ENCODE results near the gene PRSS50. TPM values are rescaled to one million over a fixed set of nuclear protein-coding genes. Genes with fewer than 3 reads are reported as not detected.

Gene PRSS50
- total RNA-seq, 2 donors from 2014 or later: 2.6 to 3.1 TPM

DNA sequence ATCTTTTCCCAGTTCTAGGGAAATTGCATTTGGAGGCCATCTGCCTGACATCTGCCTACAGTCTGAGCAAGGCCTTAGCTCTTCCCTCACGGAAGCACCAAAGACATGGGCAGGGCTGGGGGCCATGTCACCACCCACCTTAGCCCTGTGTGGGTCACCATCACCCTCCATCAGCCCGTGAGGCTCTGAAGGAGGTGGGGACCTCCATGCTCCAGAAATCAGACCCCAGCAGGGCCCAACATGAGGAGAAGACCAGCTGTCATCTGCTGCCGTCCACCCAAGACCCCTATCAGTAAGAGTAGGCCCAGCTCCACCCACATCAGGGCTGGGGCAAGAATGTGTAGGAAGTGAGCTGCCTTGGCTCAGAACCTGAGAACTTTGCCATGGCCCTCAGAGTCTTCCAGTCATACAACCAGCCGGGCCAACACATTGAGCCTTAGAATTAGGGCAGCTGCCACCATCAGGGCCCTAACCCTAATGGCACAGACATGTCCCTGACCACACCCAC lies 14.6 kb downstream of the PRSS50 start:
- no peak for DNase-seq
- TF ChIP-seq, protein P1, sequence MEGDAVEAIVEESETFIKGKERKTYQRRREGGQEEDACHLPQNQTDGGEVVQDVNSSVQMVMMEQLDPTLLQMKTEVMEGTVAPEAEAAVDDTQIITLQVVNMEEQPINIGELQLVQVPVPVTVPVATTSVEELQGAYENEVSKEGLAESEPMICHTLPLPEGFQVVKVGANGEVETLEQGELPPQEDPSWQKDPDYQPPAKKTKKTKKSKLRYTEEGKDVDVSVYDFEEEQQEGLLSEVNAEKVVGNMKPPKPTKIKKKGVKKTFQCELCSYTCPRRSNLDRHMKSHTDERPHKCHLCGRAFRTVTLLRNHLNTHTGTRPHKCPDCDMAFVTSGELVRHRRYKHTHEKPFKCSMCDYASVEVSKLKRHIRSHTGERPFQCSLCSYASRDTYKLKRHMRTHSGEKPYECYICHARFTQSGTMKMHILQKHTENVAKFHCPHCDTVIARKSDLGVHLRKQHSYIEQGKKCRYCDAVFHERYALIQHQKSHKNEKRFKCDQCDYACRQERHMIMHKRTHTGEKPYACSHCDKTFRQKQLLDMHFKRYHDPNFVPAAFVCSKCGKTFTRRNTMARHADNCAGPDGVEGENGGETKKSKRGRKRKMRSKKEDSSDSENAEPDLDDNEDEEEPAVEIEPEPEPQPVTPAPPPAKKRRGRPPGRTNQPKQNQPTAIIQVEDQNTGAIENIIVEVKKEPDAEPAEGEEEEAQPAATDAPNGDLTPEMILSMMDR (IDR thresholded peaks at IDR 0.05): no peak
- no peak for TF ChIP-seq POLR2A (IDR thresholded peaks at IDR 0.05)
- Histone ChIP-seq H3K4me1 (peaks cover 12% of the 10 kb centered on the region), H3K27ac (no peak overlapping the region), H3K36me3 (replicated peaks in 1 of 2; ENCODE audit: insufficient read depth in 1 of 2, low read depth in 2 of 2) (no peaks in the 10 kb centered on the region), H3K9me3 (no peaks in the 10 kb centered on the region), H3K4me3 (no peak overlapping the region), H3K27me3 (no peaks in the 10 kb centered on the region)
- intact Hi-C loops (cut with DNase I): loop anchor here (5.0 kb wide), 1 partner anchor 294 kb away; no protein-coding TSS in a partner anchor
- no peak for ATAC-seq
- 50 to 78% methylated on average over 2 to 4 of the region's 4 CpGs for WGBS, 2 donors

DNA sequence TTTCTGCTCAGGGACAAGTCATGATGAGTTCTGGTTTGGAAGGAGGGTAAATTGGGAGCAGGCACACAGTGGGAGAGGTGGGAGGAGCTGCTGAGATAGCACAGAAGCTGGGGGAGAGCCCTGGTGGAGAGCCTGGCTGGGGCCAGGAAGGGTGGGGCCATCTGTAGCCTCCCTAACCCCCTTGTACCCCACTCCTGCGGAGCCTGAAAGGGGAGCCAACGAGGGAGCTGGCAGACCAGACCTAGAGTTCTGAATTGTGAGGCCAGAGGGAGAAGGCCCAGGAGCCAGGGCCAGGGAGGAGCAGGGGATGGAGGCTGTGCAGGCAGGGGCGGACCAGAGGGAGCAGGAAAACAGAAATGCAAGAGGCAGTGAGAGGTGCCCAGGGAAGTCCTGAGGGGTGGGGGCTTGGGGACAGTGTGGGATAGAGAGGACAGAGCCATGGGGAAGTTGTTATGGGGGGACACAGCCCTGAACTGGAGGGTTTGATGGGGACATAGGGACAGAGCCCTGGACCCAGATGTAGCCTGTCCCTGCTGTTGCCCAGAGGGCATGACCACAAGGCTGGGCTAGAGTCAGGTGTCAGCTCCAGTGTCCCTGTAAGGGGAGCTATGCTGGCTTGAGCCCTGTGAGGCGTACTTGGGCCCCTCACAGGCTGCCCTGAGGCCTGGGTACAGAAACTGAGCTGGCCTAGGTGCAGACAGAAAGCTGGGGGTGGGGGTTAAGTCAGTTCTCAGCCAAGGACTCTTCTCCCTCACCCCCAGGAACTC lies 15.2 kb downstream of the PRSS50 start:
- no peak for TF ChIP-seq POLR2A (IDR thresholded peaks at IDR 0.05)
- intact Hi-C loops (cut with DNase I): loop anchor here (5.0 kb wide), 1 partner anchor 295 kb away; no protein-coding TSS in a partner anchor
- DNase-seq (no peak), ATAC-seq (no peak)
- no peak overlapping the region for H3K4me3 ChIP-seq
- no peak overlapping the region for H3K27ac ChIP-seq
- no peaks in the 10 kb centered on the region for H3K27me3 ChIP-seq
- WGBS, 2 donors: 65 to 86% methylated on average over 4 of the region's 4 CpGs
- H3K36me3 ChIP-seq (replicated peaks in 1 of 2; ENCODE audit: insufficient read depth in 1 of 2, low read depth in 2 of 2): no peaks in the 10 kb centered on the region
- no peaks in the 10 kb centered on the region for H3K9me3 ChIP-seq
- peaks cover 12% of the 10 kb centered on the region for H3K4me1 ChIP-seq

DNA sequence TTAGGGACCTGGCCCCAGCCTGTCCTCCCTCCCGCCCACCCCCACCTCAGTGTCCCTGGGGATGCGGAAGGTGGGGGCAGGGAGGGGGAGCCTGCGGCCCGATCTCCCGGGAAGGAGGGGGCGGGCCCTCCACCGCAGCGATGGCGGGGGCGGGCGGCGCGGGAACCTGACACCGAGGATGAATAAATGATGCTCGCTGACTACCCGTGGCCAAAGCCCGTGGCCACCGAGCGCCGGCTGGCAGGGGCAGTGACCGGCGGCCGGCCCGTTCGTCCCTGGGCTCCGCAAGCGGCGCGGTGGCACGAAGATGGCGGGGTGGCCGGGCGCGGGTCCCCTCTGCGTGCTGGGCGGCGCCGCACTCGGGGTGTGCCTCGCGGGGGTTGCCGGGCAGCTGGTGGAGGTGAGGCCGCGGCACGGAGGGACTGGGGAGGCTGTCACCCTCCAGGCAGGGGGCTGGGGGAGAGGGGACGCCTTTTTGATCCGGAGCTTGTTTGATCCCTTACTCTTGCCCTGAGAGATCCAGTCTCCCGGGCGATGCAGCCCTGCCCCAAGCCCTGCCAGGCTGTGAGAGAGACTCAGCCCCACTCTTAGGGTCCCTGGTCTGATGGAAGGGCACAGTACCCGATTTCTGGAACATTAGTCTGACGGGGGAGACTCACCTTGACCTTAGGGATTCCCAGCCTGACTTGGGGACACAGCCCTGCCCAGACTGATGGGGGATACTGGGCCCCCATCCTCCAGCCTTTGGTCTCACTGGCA lies 16.3 kb downstream of the PRSS50 start, which contains the start of gene TMIE:
TMIE (plus strand) TSS at position 212 of the 759 bp plus-strand sequence; CDS start at position 308, 96 bp downstream.
- Histone ChIP-seq H3K27ac (no peak within 1 kb of the TSS), H3K36me3 (replicated peaks in 1 of 2; ENCODE audit: insufficient read depth in 1 of 2, low read depth in 2 of 2) (no peaks in the 10 kb centered on the region), H3K27me3 (no peaks in the 10 kb centered on the region), H3K9me3 (no peaks in the 10 kb centered on the region), H3K4me1 (peaks cover 17% of the 10 kb centered on the region), H3K4me3 (no peak within 1 kb of the TSS)
- TF ChIP-seq, protein P1 (IDR thresholded peaks at IDR 0.05): no peak
- TF ChIP-seq POLR2A (IDR thresholded peaks at IDR 0.05): no peak
- WGBS, 2 donors: 7 to 20% methylated on average over 5 to 42 of the region's 51 CpGs
- ATAC-seq (no peak), DNase-seq (no peak)
- intact Hi-C loops (cut with DNase I): loop anchor here (5.0 kb wide), 1 partner anchor 296 kb away; no protein-coding TSS in a partner anchor

DNA sequence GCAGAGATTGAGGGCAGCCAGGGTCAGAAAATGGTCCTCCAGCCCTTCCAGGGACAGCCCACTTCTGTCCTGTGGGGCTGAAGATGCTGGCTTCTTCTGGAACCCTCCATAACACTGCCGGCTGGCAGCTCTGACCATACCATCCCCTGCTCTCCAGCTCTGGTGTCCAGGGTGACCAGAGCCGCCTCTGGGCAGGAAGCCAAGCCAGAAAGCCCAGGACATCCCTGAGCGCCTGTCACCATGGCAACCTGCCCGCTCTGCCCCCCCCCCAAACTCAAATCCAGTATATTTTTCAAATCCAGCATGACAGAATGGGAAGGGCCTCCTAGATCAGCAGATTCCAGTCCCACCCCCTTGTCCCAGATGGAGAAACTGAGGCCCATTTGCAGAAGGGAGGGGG lies 16.9 kb downstream of the PRSS50 start:
- DNase-seq: peak in 3 of 4 donors; percentile 51 to 66 (median 62)
- H3K9me3 ChIP-seq: no peaks in the 10 kb centered on the region
- H3K4me1 ChIP-seq: peaks cover 23% of the 10 kb centered on the region
- no peak overlapping the region for H3K4me3 ChIP-seq
- ATAC-seq: no peak
- 22 to 50% methylated on average over 1 to 4 of the region's 4 CpGs for WGBS, 2 donors
- H3K27ac ChIP-seq: no peak overlapping the region
- TF ChIP-seq, protein P1 (IDR thresholded peaks at IDR 0.05): no peak
- TF ChIP-seq POLR2A (IDR thresholded peaks at IDR 0.05): no peak
- no peaks in the 10 kb centered on the region for H3K27me3 ChIP-seq
- no peaks in the 10 kb centered on the region for H3K36me3 ChIP-seq (replicated peaks in 1 of 2; ENCODE audit: insufficient read depth in 1 of 2, low read depth in 2 of 2)
- intact Hi-C loops (cut with DNase I): loop anchor here (5.0 kb wide), 1 partner anchor 297 kb away; no protein-coding TSS in a partner anchor

Measured in body of pancreas (tissue), 4 donors.